H1 (cell line): ENCODE measurements around the gene POLA1. TPM values are rescaled to one million over a fixed set of nuclear protein-coding genes. Genes with fewer than 3 reads are reported as not detected.

ENCODE experiments used
- CTCF ChIA-PET: fragments of 300-600 bp; sonication (Branson Sonifier 250); formaldehyde crosslinking; loops from one replicate; lab custom pipeline; 2021; ENCODE audit not compliant: partially characterized antibody; lab: Charles Lee
- POLR2A ChIA-PET: fragments of 300-600 bp; sonication (Branson Sonifier 250); formaldehyde crosslinking; loops from one replicate; lab custom pipeline; 2021; ENCODE audit warnings: inconsistent platforms; ENCODE audit not compliant: partially characterized antibody; lab: Charles Lee
- DNase-seq, 2 experiments: peaks; one replicate each; pipeline versions ENCODE4 v3.0.0 to v3.0.0-alpha.2; 2010 to 2022; ENCODE audit warnings: low spot score in 2 of 2, low read depth in 1 of 2, mixed read lengths in 1 of 2
- FAIRE-seq: peaks from 2 replicates; lab custom pipeline; 2011; peaks lifted over from hg19 to GRCh38; lab: Jason Lieb, UNC
- H2AFZ ChIP-seq: 2 replicates; pipeline ENCODE4 v1.8.1; 2012; ENCODE audit warnings: low read length, inconsistent platforms
- H2AK5ac ChIP-seq: 2 replicates; pipeline ENCODE4 v1.6.1; 2013; ENCODE audit warnings: low read depth, low read length
- H2BK120ac ChIP-seq: replicated peaks from 2 replicates; pipeline ENCODE3; 2013; ENCODE audit warnings: low read depth, low read length, inconsistent platforms
- H2BK12ac ChIP-seq: 2 replicates; pipeline ENCODE4 v1.6.1; 2013; ENCODE audit warnings: low read depth, low read length
- H2BK15ac ChIP-seq: 2 replicates; pipeline ENCODE4 v1.6.1; 2013; ENCODE audit warnings: low read length
- H2BK20ac ChIP-seq: 2 replicates; pipeline ENCODE4 v1.6.1; 2013; ENCODE audit warnings: low read length
- H2BK5ac ChIP-seq: 2 replicates; pipeline ENCODE4 v1.6.1; 2013; ENCODE audit warnings: low read depth, low read length
- H3K14ac ChIP-seq: 2 replicates; pipeline ENCODE4 v1.6.1; 2013; ENCODE audit warnings: inconsistent platforms; ENCODE audit not compliant: insufficient read length
- H3K18ac ChIP-seq: 2 replicates; pipeline ENCODE4 v1.6.1; 2013; ENCODE audit warnings: low read length; ENCODE audit errors: extremely low read depth
- H3K23ac ChIP-seq: 2 replicates; pipeline ENCODE4 v1.6.1; 2013; ENCODE audit warnings: inconsistent platforms; ENCODE audit not compliant: insufficient read length
- H3K23me2 ChIP-seq: 2 replicates; pipeline ENCODE4 v1.6.1; 2013; ENCODE audit warnings: low read depth, low read length
- H3K27ac ChIP-seq: 2 replicates; pipeline ENCODE4 v1.6.1; 2011; ENCODE audit warnings: low read depth, low read length, inconsistent platforms
- H3K27me3 ChIP-seq, 4 experiments: replicated peaks in 1 of 4; 1 replicate in 1 of 4; 2 replicates in 3 of 4; pipeline versions ENCODE4 v1.6.1 to v1.8.1; 2011 to 2013; ENCODE audit warnings: low read length in 3 of 4, mild to moderate bottlenecking in 3 of 4, inconsistent platforms in 2 of 4, mixed read lengths in 2 of 4, moderate library complexity in 1 of 4; ENCODE audit not compliant: control insufficient read depth in 3 of 4, insufficient read depth in 3 of 4; ENCODE audit errors: extremely low read depth in 1 of 4
- H3K36me3 ChIP-seq, 4 experiments: 2 replicates each; pipeline versions ENCODE4 v1.6.1 to v1.8.1; 2011 to 2013; ENCODE audit warnings: mild to moderate bottlenecking in 4 of 4, low read length in 3 of 4, moderate library complexity in 2 of 4, control low read depth in 1 of 4, inconsistent platforms in 1 of 4; ENCODE audit not compliant: insufficient read depth in 4 of 4, control insufficient read depth in 2 of 4
- H3K4ac ChIP-seq: replicated peaks from 2 replicates; pipeline ENCODE3; 2013; ENCODE audit warnings: low read length, low read depth, mixed read lengths, inconsistent platforms; ENCODE audit not compliant: insufficient read length
- H3K4me1 ChIP-seq, 4 experiments: replicated peaks in 1 of 4; 1 replicate in 1 of 4; 2 replicates in 3 of 4; pipeline versions ENCODE4 v1.6.1 to v1.8.1; 2011 to 2013; ENCODE audit warnings: low read length in 3 of 4, inconsistent platforms in 2 of 4, mixed read lengths in 1 of 4; ENCODE audit not compliant: insufficient read depth in 4 of 4, control insufficient read depth in 3 of 4
- H3K4me2 ChIP-seq, 2 experiments: 2 replicates each; pipeline versions ENCODE4 v1.6.1 to v1.8.1; 2011 to 2013; ENCODE audit warnings: low read depth in 2 of 2, low read length in 2 of 2, control low read depth in 1 of 2, inconsistent platforms in 1 of 2, mild to moderate bottlenecking in 1 of 2; ENCODE audit not compliant: insufficient read depth in 1 of 2
- H3K4me3 ChIP-seq, 4 experiments: fragments of 200-600, 300-600 bp in 1 of 4; sonication (generic), shearing (Covaris generic), sonication (Bioruptor Twin) in 1 of 4; 2 replicates each; pipeline versions ENCODE4 v1.5.1 to v1.8.1; 2011 to 2016; ENCODE audit warnings: low read length in 4 of 4, low read depth in 3 of 4, control low read depth in 2 of 4, inconsistent platforms in 2 of 4, mild to moderate bottlenecking in 2 of 4, mixed read lengths in 1 of 4, moderate library complexity in 1 of 4; ENCODE audit not compliant: insufficient read depth in 2 of 4; ENCODE audit errors: extremely low read depth in 1 of 4
- H3K56ac ChIP-seq: replicated peaks from 2 replicates; pipeline ENCODE3; 2013; ENCODE audit warnings: low read depth, mild to moderate bottlenecking, mixed read lengths, low read length, inconsistent platforms; ENCODE audit not compliant: insufficient read length
- H3K79me1 ChIP-seq: 2 replicates; pipeline ENCODE4 v1.6.1; 2013; ENCODE audit warnings: low read depth, low read length, control low read depth
- H3K79me2 ChIP-seq, 2 experiments: 2 replicates each; pipeline versions ENCODE4 v1.6.1 to v1.8.1; 2012 to 2013; ENCODE audit warnings: low read length in 2 of 2, mild to moderate bottlenecking in 2 of 2, inconsistent platforms in 1 of 2; ENCODE audit not compliant: insufficient read depth in 2 of 2, control insufficient read depth in 1 of 2
- H3K9ac ChIP-seq, 4 experiments: replicated peaks in 1 of 4; 1 replicate in 1 of 4; 2 replicates in 3 of 4; pipeline versions ENCODE4 v1.6.1 to v1.8.1; 2011 to 2013; ENCODE audit warnings: low read depth in 3 of 4, low read length in 3 of 4, control low read depth in 2 of 4, mild to moderate bottlenecking in 2 of 4, moderate library complexity in 2 of 4, inconsistent platforms in 1 of 4; ENCODE audit errors: extremely low read depth in 1 of 4
- H3K9me3 ChIP-seq, 2 experiments: 2 replicates each; pipeline versions ENCODE4 v1.6.1 to v1.8.1; 2012 to 2013; ENCODE audit warnings: mild to moderate bottlenecking in 2 of 2, moderate library complexity in 2 of 2, control low read depth in 1 of 2, inconsistent platforms in 1 of 2, low read depth in 1 of 2, low read length in 1 of 2, mixed read lengths in 1 of 2; ENCODE audit not compliant: insufficient read depth in 2 of 2
- H4K20me1 ChIP-seq, 2 experiments: replicated peaks in 1 of 2; 2 replicates each; pipeline versions ENCODE3 to v1.8.1; 2011 to 2013; ENCODE audit warnings: inconsistent platforms in 2 of 2, low read length in 2 of 2, mild to moderate bottlenecking in 1 of 2; ENCODE audit not compliant: insufficient read depth in 2 of 2, control insufficient read depth in 1 of 2
- H4K5ac ChIP-seq: 2 replicates; pipeline ENCODE4 v1.6.1; 2013; ENCODE audit warnings: low read length, low read depth, mixed read lengths, inconsistent platforms; ENCODE audit not compliant: insufficient read length
- H4K8ac ChIP-seq: 2 replicates; pipeline ENCODE4 v1.8.0; 2013; ENCODE audit warnings: mild to moderate bottlenecking, moderate library complexity, low read length, inconsistent platforms; ENCODE audit not compliant: insufficient read depth; ENCODE audit errors: extremely low read depth
- H4K91ac ChIP-seq: replicated peaks from 2 replicates; pipeline ENCODE3; 2013; ENCODE audit warnings: low read length, mixed read lengths, inconsistent platforms; ENCODE audit not compliant: insufficient read length
- CHD1 ChIP-seq: IDR thresholded peaks from 2 replicates; pipeline ENCODE4 v1.6.1; 2012; ENCODE audit warnings: low read depth, low read length, improper control_type of control experiment
- GTF2F1 ChIP-seq: IDR thresholded peaks from 2 replicates; pipeline ENCODE4 v1.6.1; 2012; ENCODE audit warnings: low read depth, low read length, improper control_type of control experiment, borderline replicate concordance
- SUZ12 ChIP-seq: fragments of 200-600 bp; sonication (generic); IDR thresholded peaks from 2 replicates; pipeline ENCODE4 v1.6.1; 2012; ENCODE audit warnings: mild to moderate bottlenecking, inconsistent platforms, low read length, moderate library complexity, mixed read lengths
- WGBS, 2 experiments: shearing (Covaris generic) in 1 of 2; methylation state at CpG; one replicate each; pipeline versions ENCODE4 v1.1.6 to v1.1.7; 2013 to 2015; ENCODE audit warnings: low lambda C conversion rate in 2 of 2, mixed read lengths in 2 of 2, inconsistent platforms in 1 of 2, low coverage in 1 of 2, missing lambda C conversion rate in 1 of 2; ENCODE audit not compliant: insufficient replicate concordance in 2 of 2, insufficient coverage in 1 of 2, insufficient read length in 1 of 2; ENCODE audit errors: extremely low coverage in 1 of 2, missing lambda C conversion rate in 1 of 2; 5-methylcytosine and 5-hydroxymethylcytosine counted together
- polyA plus RNA-seq, 7 experiments: library from polyadenylated mRNA; depleted of rRNA in 3 of 7; stranded (reverse) in 5 of 7; unstranded in 2 of 7; fragments of >200 nt in 5 of 7; fragments of 200-250 nt in 2 of 7; gene quantifications; 1 replicate in 5 of 7; 2 replicates in 1 of 7; 4 replicates in 1 of 7; pipeline versions ENCODE4 v1.2.1 to v1.2.3, GENCODE V29; 2011 to 2013; ENCODE audit warnings: missing spikeins in 2 of 7, mixed read lengths in 2 of 7
- total RNA-seq: library from RNA; stranded (reverse); fragmentation: NEBNext Ultra II Directional; extraction: Animal tissue kit (Norgen Biotek cat#: 25700); gene quantifications from 2 replicates; pipeline ENCODE4 v1.2.1, GENCODE V29; 2021

POLA1 gene
- total and polyA plus RNA-seq, 2 of the 8 experiments (the other 6 are each of a cell fraction or from before 2014, with no cell fraction given), result 5.6 to 34.9 TPM

DNA sequence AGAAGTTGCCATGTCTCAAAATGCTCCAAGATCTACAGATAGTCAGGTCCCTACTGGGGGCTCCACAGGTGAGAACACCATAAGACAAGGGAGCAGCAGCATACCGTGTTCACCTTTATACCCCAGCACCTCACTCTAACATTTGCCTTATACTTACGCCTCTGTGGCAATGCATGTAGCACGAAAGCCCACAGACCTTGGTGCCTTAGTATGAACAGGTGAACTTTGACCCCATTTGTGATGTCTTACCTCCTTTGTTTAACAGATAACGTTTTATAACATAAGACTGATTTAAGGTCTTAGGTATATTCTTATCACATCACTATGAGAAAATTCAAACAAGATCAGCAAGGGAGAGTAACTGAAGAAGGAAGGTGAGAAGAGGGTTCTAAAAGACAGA lies 193.2 kb downstream of the POLA1 start:
- Histone ChIP-seq H3K36me3 (peaks cover 0 to 6% (median 0%) of the 10 kb centered on the region in 4 experiments; a peak in 1 of 8 replicates), H2AFZ (no peak overlapping the region), H3K79me2 (no peaks in the 10 kb centered on the region), H2BK5ac (no peak overlapping the region), H3K9ac (no peak overlapping the region), H2BK120ac (no peak overlapping the region)
- no peak for TF ChIP-seq GTF2F1
- no peak for TF ChIP-seq SUZ12
- no peak for TF ChIP-seq CHD1
- TF ChIP-seq, all 59 proteins: peak for 0
- Histone ChIP-seq H4K20me1 (no peaks in the 10 kb centered on the region), H3K4me3 (no peak overlapping the region), H4K5ac (no peak overlapping the region), H3K79me1 (no peaks in the 10 kb centered on the region), H2BK15ac (no peak overlapping the region), H4K91ac (no peak overlapping the region), H3K9me3 (no peaks in the 10 kb centered on the region), H2BK20ac (no peak overlapping the region), H3K27me3 (no peaks in the 10 kb centered on the region), H3K56ac (no peak overlapping the region), H3K23me2 (no peaks in the 10 kb centered on the region; the same call in 1 of the 2 replicates), H4K8ac (no peak overlapping the region), H3K23ac (no peak overlapping the region), H3K4ac (no peak overlapping the region), H3K18ac (no peak overlapping the region), H2BK12ac (no peak overlapping the region), H3K4me1 (no peaks in the 10 kb centered on the region), H2AK5ac (no peak overlapping the region), H3K14ac (no peak overlapping the region), H3K27ac (no peak overlapping the region), H3K4me2 (no peak overlapping the region)
- FAIRE-seq (no peak), DNase-seq (no peak)
- CTCF ChIA-PET, result no interaction called here
- POLR2A ChIA-PET, result no interaction called here
- WGBS, 2 experiments, result 94% methylated on average over 4 of the region's 4 CpGs; no CpG with 5 or more reads in 1 of the 2 experiments
